Measurements from ENCODE around the gene GRIK5. TPM values are rescaled to one million over a fixed set of nuclear protein-coding genes. Genes with fewer than 3 reads are reported as not detected.
A peak's percentile ranks its signal among the peaks of the same experiment; 100 is the strongest.

Gene GRIK5
- total RNA-seq, 1 experiment from 2014 or later = 16.4 TPM

DNA sequence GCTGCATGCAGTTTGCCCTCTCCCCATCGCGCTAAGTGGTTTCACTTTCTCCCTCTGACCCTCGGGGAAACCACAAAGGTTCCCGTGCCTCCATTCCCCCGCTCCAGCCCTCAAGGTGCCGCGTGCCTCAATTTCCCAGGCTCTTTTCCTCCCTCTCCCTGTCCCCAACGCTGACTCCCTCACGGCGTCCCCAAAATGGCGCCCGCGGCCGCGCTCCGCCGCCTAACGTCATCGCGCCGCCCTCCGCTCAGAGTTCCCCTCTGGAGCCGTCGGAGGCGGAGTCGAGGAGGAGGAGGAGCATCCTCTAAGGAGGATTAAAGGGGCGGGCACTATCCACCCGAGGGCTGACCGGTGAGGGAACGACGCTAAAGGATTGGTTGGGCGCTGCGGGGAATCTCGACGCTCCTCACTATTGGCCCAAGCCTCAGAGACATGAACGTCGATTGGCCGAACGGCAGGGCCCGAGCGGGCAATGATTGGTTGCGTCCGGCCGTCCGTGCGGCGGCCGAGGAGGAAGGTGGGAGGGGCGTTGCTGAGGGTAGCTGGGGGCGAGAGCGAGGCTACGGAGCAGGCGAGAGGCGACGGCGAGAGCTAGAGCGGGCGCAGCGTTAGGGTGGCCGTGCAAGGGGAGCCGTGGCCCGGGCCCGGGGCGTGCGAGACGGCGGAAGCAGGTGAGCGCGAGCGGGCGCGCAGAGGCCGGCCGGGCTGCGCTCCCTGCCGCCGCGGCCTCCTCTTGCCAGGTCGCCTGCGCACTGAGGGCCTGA lies 5.8 kb upstream of the GRIK5 start, which contains the start of gene ZNF574:
TSS of gene ZNF574 (plus strand) at position 551 of the 764 bp plus-strand sequence. CDS start 2,441 bp downstream, outside the sequence.
- Histone ChIP-seq H3K27me3 (ENCODE audit: control insufficient read depth, insufficient read depth, low read length) (no peaks in the 10 kb centered on the region), H3K36me3 (replicated peaks; ENCODE audit: control insufficient read depth, insufficient read depth, low read length) (peaks cover 16% of the 10 kb centered on the region), H3K4me3 (ENCODE audit: insufficient read depth, low read depth, low read length) (peak within 1 kb of the TSS; percentile 76)
- peak; percentile 99 for DNase-seq

- no peak for DNase-seq
- H3K27me3 ChIP-seq (ENCODE audit: control insufficient read depth, insufficient read depth, low read length) = no peaks in the 10 kb centered on the region
These were observed 5.3 kb upstream of the GRIK5 start for GRCh38 chr19:42075364-42075615.

DNA sequence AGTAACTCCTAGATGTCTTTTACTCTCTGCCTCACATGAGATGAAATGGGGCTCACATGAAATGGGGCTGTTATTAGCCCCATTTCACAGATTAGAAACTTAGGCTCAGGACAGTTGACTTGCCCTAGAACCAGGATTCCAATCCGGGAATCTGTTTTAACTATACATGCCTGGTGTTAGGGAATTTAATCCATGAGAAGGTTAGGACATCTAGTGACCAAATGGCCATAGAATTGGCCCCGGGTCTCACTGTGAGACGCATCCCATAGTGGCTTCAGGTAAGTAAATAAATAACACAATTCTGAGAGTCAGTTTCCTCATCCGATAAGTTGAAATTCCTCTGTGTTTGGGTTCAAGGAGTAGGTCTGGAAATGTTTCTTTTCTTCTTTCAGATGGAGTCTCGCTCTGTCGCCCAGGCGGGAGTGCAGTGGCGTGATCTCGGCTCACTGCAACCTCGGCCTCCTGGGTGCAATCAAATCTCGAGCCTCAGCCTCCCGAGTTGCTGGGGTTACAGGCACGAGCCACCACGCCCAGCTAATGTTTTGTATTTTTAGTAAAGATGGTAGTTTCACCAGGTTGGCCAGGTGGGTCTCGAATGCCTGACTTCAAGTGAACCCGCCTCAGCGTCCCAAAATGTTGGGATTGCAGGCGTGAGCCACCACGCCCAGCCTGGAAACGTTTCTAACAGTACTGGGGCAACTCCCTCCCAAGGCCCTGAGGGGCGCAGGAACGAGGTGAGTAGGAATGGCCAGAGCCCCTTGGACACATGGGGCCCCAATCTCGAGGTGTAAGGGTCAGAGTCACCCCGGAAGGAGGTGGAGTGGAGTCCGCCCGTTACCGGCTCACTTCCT lies 4.7 kb upstream of the GRIK5 start:
- peaks cover 12% of the 10 kb centered on the region for H3K36me3 ChIP-seq (replicated peaks; ENCODE audit: control insufficient read depth, insufficient read depth, low read length)
- H3K27me3 ChIP-seq (ENCODE audit: control insufficient read depth, insufficient read depth, low read length) = no peaks in the 10 kb centered on the region
- peak; percentile 66 for DNase-seq
- peak overlapping the region; percentile 76 for H3K4me3 ChIP-seq (ENCODE audit: insufficient read depth, low read depth, low read length)

More at GRCh38 chr19:42075364-42075615, 5.3 kb upstream of the GRIK5 start:
- Histone ChIP-seq H3K36me3 (replicated peaks; ENCODE audit: control insufficient read depth, insufficient read depth, low read length) (peaks cover 16% of the 10 kb centered on the region), H3K4me3 (ENCODE audit: insufficient read depth, low read depth, low read length) (peak overlapping the region; percentile 76)

DNA sequence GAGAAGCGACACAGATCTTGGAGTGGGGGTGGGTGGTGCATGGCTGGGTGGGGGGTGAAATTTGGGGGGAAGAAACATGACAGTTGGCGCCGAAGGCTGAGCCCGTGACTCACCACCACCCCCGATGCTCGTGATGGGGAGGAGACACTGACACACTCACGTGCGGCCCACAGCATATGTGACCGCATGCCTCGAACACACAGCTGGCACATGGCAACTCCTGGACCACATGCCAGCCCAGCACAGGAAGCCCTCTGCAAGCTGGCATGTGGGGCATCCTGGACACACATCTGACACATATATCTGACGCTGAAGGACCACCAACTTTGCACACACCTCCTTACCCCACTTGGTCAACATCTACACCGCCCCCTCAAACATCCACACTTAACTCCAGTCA lies 1.2 kb upstream of the GRIK5 start:
- no peaks in the 10 kb centered on the region for H3K27me3 ChIP-seq (ENCODE audit: control insufficient read depth, insufficient read depth, low read length)
- DNase-seq = no peak
- no peak overlapping the region for H3K4me3 ChIP-seq (ENCODE audit: insufficient read depth, low read depth, low read length)
- peaks cover 2% of the 10 kb centered on the region; the same call in 1 of the 2 replicates for H3K36me3 ChIP-seq (replicated peaks; ENCODE audit: control insufficient read depth, insufficient read depth, low read length)

DNA sequence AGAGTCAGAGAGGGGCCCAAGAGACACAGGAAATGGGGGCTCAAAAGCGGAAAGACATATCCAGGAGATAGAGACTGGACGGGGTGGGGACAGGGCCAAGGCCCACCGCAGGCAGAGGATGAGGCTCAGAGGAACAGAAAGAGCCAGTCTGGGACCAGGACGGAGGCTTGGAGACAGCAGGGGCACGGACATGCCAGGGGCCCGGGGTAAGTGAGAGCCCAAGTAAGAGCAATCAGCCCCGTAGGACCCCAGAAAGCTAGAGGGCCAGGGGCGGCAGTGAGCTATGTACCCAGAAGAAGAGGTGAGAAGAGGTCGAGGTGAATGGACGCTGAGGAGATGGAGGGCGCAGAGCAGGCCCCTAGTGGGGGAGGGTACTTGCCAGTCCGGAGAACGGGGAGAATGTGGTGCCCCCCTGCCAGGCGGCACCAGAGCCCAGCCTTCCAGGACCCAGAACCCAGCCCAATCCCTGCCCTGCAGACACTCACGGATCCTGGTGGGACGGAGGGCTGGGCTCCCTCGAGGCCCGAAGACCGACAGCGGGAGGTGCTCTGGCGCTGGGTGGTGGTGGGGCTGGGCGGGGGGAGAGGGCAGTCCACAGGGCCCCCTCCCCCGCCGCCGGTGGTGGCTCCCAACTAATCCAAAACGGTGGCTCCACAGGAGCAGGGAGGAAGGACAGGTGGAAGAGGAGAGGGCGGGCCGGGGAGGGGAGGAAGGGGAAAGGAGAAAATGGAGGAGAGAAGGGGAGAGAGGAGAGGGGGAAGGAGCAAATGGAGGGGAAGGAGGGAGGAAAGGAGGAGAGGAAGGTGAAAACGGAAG lies 1.0 kb downstream of the GRIK5 start:
- H3K4me3 ChIP-seq (ENCODE audit: insufficient read depth, low read depth, low read length) = peak overlapping the region; percentile 78
- no peaks in the 10 kb centered on the region for H3K27me3 ChIP-seq (ENCODE audit: control insufficient read depth, insufficient read depth, low read length)
- peak; percentile 84 for DNase-seq
- peaks cover 4% of the 10 kb centered on the region for H3K36me3 ChIP-seq (replicated peaks; ENCODE audit: control insufficient read depth, insufficient read depth, low read length)

DNA sequence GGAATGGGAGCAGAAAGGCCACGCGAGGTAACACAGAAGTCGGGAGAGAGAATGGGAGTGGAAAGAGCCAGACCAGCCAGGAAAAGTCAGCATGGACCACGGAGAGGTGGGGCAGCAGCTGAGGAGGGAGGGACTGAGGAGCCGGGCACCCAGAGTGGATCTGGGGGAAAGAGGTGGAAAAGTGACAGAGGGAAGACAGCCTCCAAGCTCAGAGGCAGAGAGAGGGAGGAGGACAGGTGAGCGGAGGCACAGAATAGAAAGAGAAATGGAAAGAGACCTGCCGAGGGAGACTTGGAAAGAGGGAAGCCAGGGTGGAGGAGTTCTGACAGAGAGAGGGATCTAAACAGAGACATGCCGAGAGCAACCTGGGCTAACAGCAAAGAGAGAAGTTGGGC lies 1.6 kb downstream of the GRIK5 start:
- no peaks in the 10 kb centered on the region for H3K27me3 ChIP-seq (ENCODE audit: control insufficient read depth, insufficient read depth, low read length)
- DNase-seq = no peak
- H3K4me3 ChIP-seq (ENCODE audit: insufficient read depth, low read depth, low read length) = peak overlapping the region; percentile 78
- H3K36me3 ChIP-seq (replicated peaks; ENCODE audit: control insufficient read depth, insufficient read depth, low read length) = peaks cover 10% of the 10 kb centered on the region

GRCh38 chr19:42067315-42067888 lies 2.6 kb downstream of the GRIK5 start:
- Histone ChIP-seq H3K27me3 (ENCODE audit: control insufficient read depth, insufficient read depth, low read length) (no peaks in the 10 kb centered on the region), H3K36me3 (replicated peaks; ENCODE audit: control insufficient read depth, insufficient read depth, low read length) (peaks cover 15% of the 10 kb centered on the region), H3K4me3 (ENCODE audit: insufficient read depth, low read depth, low read length) (no peak overlapping the region)
- no peak for DNase-seq

DNA sequence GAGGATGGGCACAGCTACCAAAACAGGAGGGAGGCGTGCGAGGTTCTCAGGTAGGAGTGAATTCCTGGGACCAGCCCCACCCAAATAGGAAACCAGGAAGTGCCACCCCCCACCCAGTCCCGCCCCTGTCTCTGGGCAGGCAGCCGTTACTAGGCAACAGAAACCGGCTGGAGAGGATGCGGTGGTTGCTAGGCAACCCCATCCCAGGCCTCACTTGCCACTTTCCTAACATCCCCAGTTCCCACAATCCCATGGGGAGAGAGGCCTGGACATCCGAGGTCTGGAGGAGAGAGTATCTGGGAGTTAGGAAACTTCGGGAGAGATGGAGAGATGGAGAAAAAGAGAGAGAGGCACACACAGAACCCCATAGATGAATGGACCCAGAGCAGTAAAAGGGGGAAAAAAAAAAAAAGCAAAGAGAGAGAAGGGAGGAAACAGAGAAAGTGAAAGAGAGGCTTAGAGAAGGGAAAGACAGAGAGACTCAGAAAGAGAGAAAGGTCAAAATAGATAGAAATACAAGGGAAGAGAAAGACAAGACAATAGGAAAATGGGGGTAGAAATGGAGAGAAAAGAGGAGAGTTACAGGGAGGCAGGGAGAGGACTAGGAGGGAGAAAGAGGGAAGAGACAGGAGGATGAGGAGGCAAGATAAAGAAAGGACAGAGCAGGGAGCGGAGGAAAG lies 3.8 kb downstream of the GRIK5 start:
- peaks cover 19% of the 10 kb centered on the region for H3K36me3 ChIP-seq (replicated peaks; ENCODE audit: control insufficient read depth, insufficient read depth, low read length)
- no peaks in the 10 kb centered on the region for H3K27me3 ChIP-seq (ENCODE audit: control insufficient read depth, insufficient read depth, low read length)
- H3K4me3 ChIP-seq (ENCODE audit: insufficient read depth, low read depth, low read length) = no peak overlapping the region
- DNase-seq = peak; percentile 92

GRCh38 chr19:42065511-42065910 lies 4.5 kb downstream of the GRIK5 start:
- Histone ChIP-seq H3K27me3 (ENCODE audit: control insufficient read depth, insufficient read depth, low read length) (no peaks in the 10 kb centered on the region), H3K36me3 (replicated peaks; ENCODE audit: control insufficient read depth, insufficient read depth, low read length) (peaks cover 19% of the 10 kb centered on the region), H3K4me3 (ENCODE audit: insufficient read depth, low read depth, low read length) (no peak overlapping the region)
- DNase-seq = no peak

- Histone ChIP-seq H3K27me3 (ENCODE audit: control insufficient read depth, insufficient read depth, low read length) (no peaks in the 10 kb centered on the region), H3K4me3 (ENCODE audit: insufficient read depth, low read depth, low read length) (no peak overlapping the region), H3K36me3 (replicated peaks; ENCODE audit: control insufficient read depth, insufficient read depth, low read length) (peaks cover 19% of the 10 kb centered on the region)
- no peak for DNase-seq
These were observed 5.0 kb downstream of the GRIK5 start for GRCh38 chr19:42065051-42065450.

DNA sequence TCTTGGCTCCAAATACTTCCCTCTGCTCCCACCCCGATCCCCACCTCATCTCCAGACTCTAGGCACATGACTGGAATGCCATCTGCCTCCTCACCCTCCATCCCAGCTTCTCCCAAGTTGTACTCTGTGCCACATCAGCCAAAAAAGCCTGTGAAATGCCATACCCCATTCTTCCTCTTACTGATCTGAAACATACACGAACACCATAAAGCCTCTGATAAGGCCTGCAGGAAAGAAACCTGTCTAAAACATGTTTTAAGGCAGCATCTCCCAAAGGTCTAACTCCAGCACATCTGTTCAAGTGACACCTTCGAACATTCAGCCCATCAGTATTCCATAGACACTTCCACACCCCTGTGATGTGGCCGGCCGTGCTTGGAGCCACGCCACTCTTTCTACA lies 5.6 kb downstream of the GRIK5 start:
- no peak overlapping the region for H3K4me3 ChIP-seq (ENCODE audit: insufficient read depth, low read depth, low read length)
- H3K27me3 ChIP-seq (ENCODE audit: control insufficient read depth, insufficient read depth, low read length) = no peaks in the 10 kb centered on the region
- peaks cover 24% of the 10 kb centered on the region for H3K36me3 ChIP-seq (replicated peaks; ENCODE audit: control insufficient read depth, insufficient read depth, low read length)
- DNase-seq = no peak

DNA sequence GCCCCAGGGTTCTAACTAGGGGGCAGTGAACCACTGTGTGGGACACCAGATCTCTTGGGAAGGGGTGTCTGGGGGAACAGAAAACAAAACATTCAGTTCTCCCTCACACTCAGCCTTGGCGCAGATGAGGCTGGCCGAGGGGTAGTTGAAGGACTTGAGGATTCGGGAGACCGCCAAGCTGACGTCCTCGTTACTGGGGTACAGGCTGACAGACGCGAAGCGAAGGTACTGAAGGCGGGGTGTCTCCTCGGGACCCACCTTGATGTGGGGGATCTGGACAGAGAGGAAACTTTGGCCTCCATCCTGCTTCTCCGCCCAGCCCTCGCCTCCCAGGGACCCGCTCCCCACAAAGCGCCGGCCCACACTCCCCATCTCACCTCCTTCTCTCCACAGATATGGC lies 7.6 kb downstream of the GRIK5 start:
- H3K4me3 ChIP-seq (ENCODE audit: insufficient read depth, low read depth, low read length) = no peak overlapping the region
- DNase-seq = no peak
- peaks cover 28% of the 10 kb centered on the region for H3K36me3 ChIP-seq (replicated peaks; ENCODE audit: control insufficient read depth, insufficient read depth, low read length)
- H3K27me3 ChIP-seq (ENCODE audit: control insufficient read depth, insufficient read depth, low read length) = no peaks in the 10 kb centered on the region

DNA sequence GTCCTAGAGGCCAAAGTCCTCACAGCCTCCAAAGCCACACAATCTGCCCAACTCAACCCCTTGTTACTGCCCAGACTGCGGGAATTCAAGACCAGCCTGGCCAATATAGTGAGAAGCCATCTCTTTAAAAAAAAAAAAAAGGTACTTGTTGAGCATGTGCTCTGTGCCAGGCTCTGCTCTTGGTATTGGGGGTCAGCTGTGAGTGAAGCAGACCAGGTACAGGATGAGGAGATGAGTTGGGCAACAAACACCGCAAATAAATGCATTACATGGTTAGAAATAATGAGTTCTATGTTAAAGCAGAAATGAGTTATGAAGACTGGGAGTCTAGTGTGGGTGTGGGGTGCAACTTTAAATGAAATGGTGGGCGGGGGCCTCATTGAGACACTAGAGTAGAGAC lies 9.9 kb downstream of the GRIK5 start:
- Histone ChIP-seq H3K27me3 (ENCODE audit: control insufficient read depth, insufficient read depth, low read length) (no peaks in the 10 kb centered on the region), H3K36me3 (replicated peaks; ENCODE audit: control insufficient read depth, insufficient read depth, low read length) (peaks cover 37% of the 10 kb centered on the region)

GRCh38 chr19:42059196-42059595 lies 10.8 kb downstream of the GRIK5 start:
- peaks cover 44% of the 10 kb centered on the region for H3K36me3 ChIP-seq (replicated peaks; ENCODE audit: control insufficient read depth, insufficient read depth, low read length)
- no peak for DNase-seq

More for the DNA sequence above, 9.9 kb downstream of the GRIK5 start:
- DNase-seq = no peak
- H3K4me3 ChIP-seq (ENCODE audit: insufficient read depth, low read depth, low read length) = no peak overlapping the region

More at GRCh38 chr19:42059196-42059595, 10.8 kb downstream of the GRIK5 start:
- Histone ChIP-seq H3K27me3 (ENCODE audit: control insufficient read depth, insufficient read depth, low read length) (no peaks in the 10 kb centered on the region), H3K4me3 (ENCODE audit: insufficient read depth, low read depth, low read length) (no peak overlapping the region)

Data from H7 (cell line).